NCI-H2196 (cell line): ENCODE data around the gene RAB25.
A peak's percentile ranks its signal among the peaks of the same experiment; 100 is the strongest.
"Not testable (repeated sequence)": the region's sequence is repeated elsewhere in the genome, so short reads cannot be mapped to it uniquely, and the experiment has no call there.

ENCODE experiments used
- DNase-seq: peaks from one replicate; lab custom pipeline; 2025; ENCODE audit not compliant: unreplicated experiment; lab: John Stamatoyannopoulos, UW

The RAB25 gene

GRCh38 chr1:156054500-156055280, 6.3 kb upstream of the RAB25 start, which contains the start of gene LAMTOR2:
TSS of gene LAMTOR2 (plus strand) at chr1:156054782. CDS start at chr1:156054890, 108 bp downstream.
- DNase-seq: peak; percentile 97

DNA sequence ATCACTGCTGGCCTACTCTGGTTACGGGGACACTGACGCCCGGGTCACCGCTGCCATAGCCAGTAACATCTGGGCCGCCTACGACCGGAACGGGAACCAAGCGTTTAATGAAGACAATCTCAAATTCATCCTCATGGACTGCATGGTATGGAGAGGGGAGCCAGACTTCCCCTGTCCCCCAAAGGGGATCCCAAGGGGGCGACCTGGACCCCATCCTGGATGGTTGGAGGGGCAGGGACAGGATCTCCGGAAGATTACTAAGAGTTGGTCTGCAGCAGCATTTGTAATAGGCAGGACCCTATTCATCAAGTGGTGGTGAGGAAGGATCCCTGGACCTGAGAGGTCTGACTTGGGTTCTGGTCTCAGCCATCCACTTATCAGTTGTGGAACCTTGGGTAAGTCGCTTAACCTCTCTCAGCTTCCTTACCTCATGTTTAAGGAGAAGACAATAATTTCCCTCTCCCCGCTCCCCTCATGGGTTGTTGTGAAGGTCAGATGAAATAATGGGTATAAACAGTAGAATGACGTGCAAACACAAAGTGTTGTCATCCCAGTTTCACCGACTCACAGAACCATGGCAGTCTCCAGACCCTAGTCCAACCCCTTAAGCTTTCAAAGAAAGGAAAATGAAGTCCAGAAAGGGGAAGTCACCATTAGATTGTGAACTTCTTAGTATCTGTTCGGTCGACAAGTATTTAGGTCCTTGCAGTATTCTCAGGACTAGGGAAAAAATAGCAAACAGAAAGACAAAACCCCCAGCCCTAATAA, 5.5 kb upstream of the RAB25 start:
- no peak for DNase-seq

- DNase-seq: no peak
Observed at GRCh38 chr1:156056326-156056849, 4.6 kb upstream of the RAB25 start.

- no peak for DNase-seq
Observed at GRCh38 chr1:156062189-156062588, 1.2 kb downstream of the RAB25 start.

DNA sequence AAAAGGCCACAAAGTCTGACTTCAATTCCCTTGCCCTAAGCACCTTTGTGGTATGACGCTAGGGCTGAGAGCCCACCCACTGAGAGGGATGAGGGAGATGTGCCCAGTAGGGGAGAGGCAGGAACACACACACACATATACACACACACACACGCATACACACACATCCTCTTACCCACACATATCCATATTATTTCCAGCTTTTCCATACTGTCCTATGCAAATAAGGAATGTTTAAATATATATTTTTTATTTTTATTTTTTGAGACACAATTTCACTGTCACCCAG, 3.0 kb downstream of the RAB25 start:
- DNase-seq: no peak

DNA sequence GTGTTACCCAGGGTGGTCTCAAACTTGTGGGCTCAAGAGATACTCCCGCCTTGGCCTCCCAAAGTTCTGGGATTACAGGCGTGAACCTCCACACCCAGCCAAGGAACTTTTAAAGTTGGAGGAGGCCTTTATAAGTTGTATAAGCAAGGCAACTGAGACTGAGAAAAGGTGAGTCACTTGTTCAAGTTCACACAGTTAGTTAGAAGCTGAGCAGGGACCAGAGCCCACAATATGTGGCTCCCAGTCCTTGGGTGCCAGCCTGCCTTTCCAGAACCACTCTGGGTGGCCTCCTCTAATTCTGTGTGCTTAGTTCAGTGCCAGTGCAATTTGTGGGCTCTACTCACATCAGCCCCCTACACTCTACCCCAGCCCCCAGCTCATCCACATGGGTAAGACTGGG, 3.7 kb downstream of the RAB25 start:
- no peak for DNase-seq

DNA sequence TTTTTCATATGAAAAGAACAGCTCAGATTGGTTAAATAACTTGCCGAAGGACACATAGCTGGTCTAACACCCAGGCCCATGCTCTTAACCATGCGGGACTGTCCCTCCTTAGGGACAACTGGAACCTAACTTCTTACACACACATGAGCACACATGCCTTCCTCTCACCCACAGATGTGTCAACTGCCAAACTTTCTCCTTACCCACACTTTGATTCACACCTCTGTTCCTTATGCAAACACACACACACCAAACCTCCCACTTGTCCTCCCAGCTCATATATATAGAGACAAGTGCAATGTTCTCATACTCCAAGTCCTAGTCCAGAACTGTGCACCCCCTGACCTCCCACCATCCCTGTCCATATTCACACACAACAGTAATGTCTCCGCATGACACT, 4.3 kb downstream of the RAB25 start:
- no peak for DNase-seq

- no peak for DNase-seq
Observed at GRCh38 chr1:156065871-156066270, 4.9 kb downstream of the RAB25 start.

DNA sequence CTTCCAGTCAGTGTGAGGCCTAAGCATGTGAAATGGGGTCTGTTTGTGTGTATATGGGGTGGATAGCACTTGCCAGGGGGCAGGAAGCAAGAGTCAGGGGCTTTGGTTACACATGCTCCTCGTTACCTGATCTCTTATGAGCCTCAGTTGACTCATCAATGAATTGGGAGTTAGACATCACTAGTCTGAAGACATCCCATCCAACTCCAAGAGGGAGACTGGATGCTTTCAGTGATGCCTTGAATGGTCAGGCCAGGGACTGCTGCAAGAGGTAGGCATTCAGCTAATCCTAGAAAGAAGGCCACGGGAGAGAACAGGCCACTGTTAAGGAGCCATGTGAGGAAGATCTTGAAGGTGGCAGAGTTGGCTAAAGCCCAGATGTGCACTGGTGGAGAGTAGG, 6.3 kb downstream of the RAB25 start:
- DNase-seq: no peak

- DNase-seq: no peak
Observed at GRCh38 chr1:156069490-156070455, 8.8 kb downstream of the RAB25 start.

DNA sequence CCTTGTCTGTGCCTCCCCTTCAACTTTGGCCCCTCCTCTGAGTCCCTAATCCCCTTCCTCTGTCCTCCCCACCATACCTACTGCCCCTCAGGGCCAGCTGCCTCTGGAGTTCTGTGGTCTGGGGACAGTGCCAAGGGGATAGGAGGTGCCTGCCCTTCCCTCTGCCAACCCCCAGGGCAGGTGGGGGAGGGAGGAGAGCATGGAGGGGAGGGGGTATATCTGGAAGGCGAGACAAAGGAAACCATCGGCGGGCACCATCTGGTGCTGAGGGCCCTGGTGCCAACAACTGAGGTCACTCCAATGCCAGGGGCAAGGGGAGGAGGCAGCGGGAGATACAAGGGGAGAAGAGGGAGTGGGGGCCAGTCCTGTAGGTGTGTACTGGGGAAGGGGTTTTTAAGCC, 9.6 kb downstream of the RAB25 start:
- peak; percentile 55 for DNase-seq

GRCh38 chr1:156071332-156071816, 10.4 kb downstream of the RAB25 start:
- DNase-seq: not testable (repeated sequence)

- DNase-seq: no peak
Observed at GRCh38 chr1:156072251-156072650, 11.3 kb downstream of the RAB25 start.

DNA sequence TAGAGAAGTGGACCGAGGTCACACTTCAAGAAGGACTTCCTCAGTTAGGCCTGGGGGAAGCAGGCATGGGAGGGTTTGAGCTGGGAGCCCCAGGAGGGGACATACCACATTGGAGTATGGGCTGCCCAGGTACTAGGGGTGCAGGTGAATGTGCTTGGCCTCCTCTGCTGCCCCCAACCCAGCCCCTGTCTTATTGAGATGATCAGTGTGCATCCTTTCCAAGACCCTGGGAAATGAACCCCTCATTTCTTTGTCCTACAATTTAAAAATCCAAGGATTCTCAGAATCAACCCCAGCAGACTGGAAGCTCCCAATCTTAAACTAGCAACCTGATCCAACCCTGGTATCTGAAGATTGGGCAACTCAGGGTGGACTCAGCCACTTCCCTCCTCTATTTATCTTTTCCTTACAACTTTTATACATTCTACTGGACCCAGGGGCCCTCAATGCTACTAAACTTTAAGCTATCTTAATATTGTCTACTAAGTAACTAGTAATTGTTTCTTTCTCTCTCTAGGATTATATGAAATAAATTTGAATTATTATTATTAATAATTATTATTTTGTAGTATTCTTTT, 12.2 kb downstream of the RAB25 start:
- DNase-seq: no peak

DNA sequence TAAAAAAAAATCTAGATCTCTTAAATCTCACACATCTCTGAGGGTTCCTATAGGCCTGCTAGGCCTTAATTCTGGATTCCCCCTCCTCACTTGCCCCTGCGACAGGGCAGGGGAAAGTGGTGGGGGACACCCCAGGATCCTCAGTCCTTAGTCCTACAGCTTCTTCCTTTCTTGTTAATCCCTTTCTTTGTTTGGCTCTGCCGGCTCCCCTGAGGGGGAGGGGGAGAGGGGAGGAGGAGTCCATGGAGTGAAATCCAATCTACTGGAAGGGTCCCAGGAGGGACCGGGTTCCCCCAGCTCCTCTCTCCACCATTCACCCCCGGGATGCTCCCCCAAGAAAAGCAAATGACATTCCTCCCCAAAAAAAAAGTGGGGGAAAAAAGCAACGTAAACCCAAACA, 12.8 kb downstream of the RAB25 start:
- no peak for DNase-seq

GRCh38 chr1:156074661-156075060, 13.7 kb downstream of the RAB25 start:
- no peak for DNase-seq

- DNase-seq: no peak
Observed at GRCh38 chr1:156075162-156075561, 14.2 kb downstream of the RAB25 start.

GRCh38 chr1:156075775-156076204, 14.8 kb downstream of the RAB25 start:
- DNase-seq: no peak

DNA sequence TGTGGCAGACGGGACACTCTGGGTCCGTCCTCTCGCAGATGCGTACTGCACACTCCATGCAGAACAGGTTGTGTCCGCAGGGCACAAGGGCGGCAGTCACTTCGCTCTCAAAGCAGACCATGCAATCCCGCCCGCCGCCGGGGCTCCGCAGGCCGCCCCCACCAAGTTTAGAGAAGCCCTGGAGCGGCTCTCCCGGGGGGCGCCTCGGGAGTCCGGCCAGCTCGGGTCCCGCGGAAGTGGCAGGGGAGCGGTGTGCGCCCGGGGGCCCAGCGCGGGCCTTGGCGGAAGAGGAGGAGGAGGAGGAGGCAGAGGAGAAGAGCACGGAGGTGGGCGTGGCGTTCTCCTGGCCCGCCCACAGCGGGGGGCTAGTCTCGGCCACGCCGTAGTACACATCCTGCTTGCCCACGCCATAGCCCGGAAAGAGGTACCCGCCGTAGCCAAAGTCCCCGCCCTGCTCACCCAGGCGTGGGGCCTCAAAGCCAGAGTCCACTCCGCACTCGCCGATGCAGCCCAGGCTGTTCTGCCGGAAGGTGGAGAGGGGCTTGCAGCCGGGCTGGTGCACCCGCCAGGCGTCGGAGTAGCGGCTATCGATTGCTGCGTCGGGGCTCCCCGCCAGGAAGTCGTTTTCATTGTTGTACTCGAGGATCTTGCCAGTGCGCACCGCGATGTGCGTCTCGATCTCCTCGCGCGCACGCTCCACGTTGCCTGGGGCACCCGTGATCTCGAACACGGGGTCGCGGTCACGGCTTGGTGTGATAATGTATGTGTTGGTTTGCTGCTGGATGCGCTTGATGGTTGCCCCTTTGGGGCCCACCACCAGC, 15.9 kb downstream of the RAB25 start:
- DNase-seq: no peak

DNA sequence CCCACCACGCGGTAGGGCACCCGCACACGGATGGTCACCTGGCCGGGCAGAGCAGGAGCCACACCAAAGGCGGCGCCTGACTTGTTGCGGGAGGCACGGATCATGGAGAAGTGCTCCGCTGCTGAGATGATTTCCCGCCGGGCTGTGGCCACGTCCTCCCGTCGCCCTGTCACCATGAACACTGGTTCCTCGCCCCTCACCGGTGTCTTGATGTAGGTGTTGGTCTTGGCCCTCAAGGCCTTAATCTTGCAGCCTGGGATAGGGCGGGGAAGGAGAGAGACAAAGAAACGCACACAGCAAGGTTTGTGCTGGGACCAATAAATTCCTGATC, 16.4 kb downstream of the RAB25 start:
- DNase-seq: no peak
